Hepatocyte (in vitro differentiated cells): ENCODE measurements around the gene KASH5. TPM values are rescaled to one million over a fixed set of nuclear protein-coding genes. Genes with fewer than 3 reads are reported as not detected.

Source experiments
- DNase-seq: peaks from one replicate; pipeline ENCODE4 v3.0.0-alpha.2; 2016; ENCODE audit warnings: low spot score
- H2AFZ ChIP-seq: fragments of 200-600 bp; sonication (generic); 2 replicates; pipeline ENCODE4 v1.6.0; 2016; ENCODE audit warnings: antibody characterized with exemption, mild to moderate bottlenecking
- H3K27ac ChIP-seq: fragments of 200-600 bp; sonication (generic); 2 replicates; pipeline ENCODE4 v1.5.1; 2016; ENCODE audit warnings: mild to moderate bottlenecking
- H3K27me3 ChIP-seq: fragments of 200-600 bp; sonication (generic); 2 replicates; pipeline ENCODE4 v1.6.1; 2016
- H3K36me3 ChIP-seq: fragments of 200-600 bp; sonication (generic); replicated peaks from 2 replicates; pipeline ENCODE4 v1.5.1; 2016; ENCODE audit warnings: low read depth; ENCODE audit not compliant: insufficient read depth
- H3K4me1 ChIP-seq: fragments of 200-600 bp; sonication (generic); 2 replicates; pipeline ENCODE4 v1.5.1; 2016; ENCODE audit warnings: mild to moderate bottlenecking, moderate library complexity; ENCODE audit not compliant: insufficient read depth
- H3K4me2 ChIP-seq: fragments of 200-600 bp; sonication (generic); 2 replicates; pipeline ENCODE4 v1.6.0; 2016
- H3K4me3 ChIP-seq: fragments of 200-600 bp; sonication (generic); 2 replicates; pipeline ENCODE4 v1.5.1; 2016; ENCODE audit warnings: mild to moderate bottlenecking
- H3K79me2 ChIP-seq: fragments of 200-600 bp; sonication (generic); 2 replicates; pipeline ENCODE4 v1.6.0; 2017; ENCODE audit warnings: mild to moderate bottlenecking
- H3K9me2 ChIP-seq: fragments of 200-600 bp; sonication (generic); replicated peaks from 2 replicates; pipeline ENCODE4 v1.6.0; 2017; ENCODE audit warnings: mild to moderate bottlenecking; ENCODE audit not compliant: insufficient read depth
- H3K9me3 ChIP-seq: fragments of 200-600 bp; sonication (generic); 2 replicates; pipeline ENCODE4 v1.5.1; 2016; ENCODE audit warnings: low read depth, mild to moderate bottlenecking
- H4K20me1 ChIP-seq: fragments of 200-600 bp; sonication (generic); 2 replicates; pipeline ENCODE4 v1.6.0; 2016; ENCODE audit warnings: mild to moderate bottlenecking; ENCODE audit not compliant: insufficient read depth, poor library complexity, severe bottlenecking
- CTCF ChIP-seq: fragments of 200-600 bp; sonication (generic); IDR thresholded peaks from 2 replicates; pipeline ENCODE4 v1.5.1; 2016; ENCODE audit warnings: antibody characterized with exemption, mild to moderate bottlenecking; ENCODE audit not compliant: poor library complexity
- EZH2 ChIP-seq: fragments of 200-600 bp; sonication (generic); IDR thresholded peaks from 2 replicates; pipeline ENCODE4 v1.6.1; 2016; ENCODE audit warnings: antibody characterized with exemption, mild to moderate bottlenecking, borderline replicate concordance
- EZH2phosphoT487 ChIP-seq: fragments of 200-600 bp; sonication (generic); IDR thresholded peaks from one replicate; pipeline ENCODE4 v1.6.1; 2018; ENCODE audit warnings: antibody characterized with exemption, mild to moderate bottlenecking, low read depth, moderate library complexity; ENCODE audit not compliant: unreplicated experiment, severe bottlenecking
- WGBS: methylation state at CpG from one replicate; pipeline ENCODE4 v1.1.6; 2016; ENCODE audit warnings: low lambda C conversion rate; ENCODE audit errors: missing lambda C conversion rate; 5-methylcytosine and 5-hydroxymethylcytosine counted together
- polyA plus RNA-seq: library from polyadenylated mRNA; unstranded; fragments of >200 nt; fragmentation: Nextera tagmentation; extraction: Ambion mirVana; gene quantifications from 2 replicates; pipeline ENCODE4 v1.2.1, GENCODE V29; 2016
- total RNA-seq: library from RNA; depleted of rRNA; stranded (reverse); fragments of >200 nt; gene quantifications from 2 replicates; pipeline ENCODE4 v1.2.3, GENCODE V29; 2014

Gene KASH5
- total and polyA plus RNA-seq, 2 experiments from 2014 or later: not detected

GRCh38 chr19:49427339-49427738 is 39.3 kb downstream of the KASH5 start:
- H3K4me1 ChIP-seq: peaks cover 10% of the 10 kb centered on the region
- no peak overlapping the region for H3K4me2 ChIP-seq
- H3K27me3 ChIP-seq: peaks cover 99% of the 10 kb centered on the region
- no peaks in the 10 kb centered on the region for H3K36me3 ChIP-seq
- no peaks in the 10 kb centered on the region for H3K79me2 ChIP-seq
- no peak for DNase-seq
- H3K27ac ChIP-seq: no peak overlapping the region
- no peak for TF ChIP-seq EZH2
- TF ChIP-seq EZH2phosphoT487: no peak
- TF ChIP-seq CTCF: no peak
- H3K4me3 ChIP-seq: no peak overlapping the region
- no peaks in the 10 kb centered on the region for H3K9me2 ChIP-seq
- WGBS: 83% methylated on average over 10 of the region's 12 CpGs
- H2AFZ ChIP-seq: no peak overlapping the region
- H4K20me1 ChIP-seq: no peaks in the 10 kb centered on the region
- no peaks in the 10 kb centered on the region for H3K9me3 ChIP-seq

GRCh38 chr19:49427855-49428546 is 40.0 kb downstream of the KASH5 start:
- WGBS: 4% methylated on average over 45 of the region's 45 CpGs
- Histone ChIP-seq H3K36me3 (no peaks in the 10 kb centered on the region), H3K4me2 (peak overlapping the region; percentile 80), H3K27ac (no peak overlapping the region), H2AFZ (peak overlapping the region; percentile 60), H3K27me3 (peaks cover 99% of the 10 kb centered on the region), H3K9me2 (no peaks in the 10 kb centered on the region), H3K4me3 (no peak overlapping the region), H3K4me1 (peaks cover 7% of the 10 kb centered on the region), H3K9me3 (no peaks in the 10 kb centered on the region), H3K79me2 (no peaks in the 10 kb centered on the region), H4K20me1 (no peaks in the 10 kb centered on the region)
- TF ChIP-seq EZH2 (peak; percentile 92), CTCF (no peak)
- no peak for DNase-seq

- 27% methylated on average over 24 of the region's 29 CpGs for WGBS
- no peak overlapping the region for H3K4me3 ChIP-seq
- no peaks in the 10 kb centered on the region for H3K36me3 ChIP-seq
- H3K79me2 ChIP-seq: no peaks in the 10 kb centered on the region
- H3K9me3 ChIP-seq: no peaks in the 10 kb centered on the region
- H3K9me2 ChIP-seq: no peaks in the 10 kb centered on the region
- H2AFZ ChIP-seq: peak overlapping the region; percentile 60
- H3K4me1 ChIP-seq: peaks cover 7% of the 10 kb centered on the region
- peak overlapping the region; percentile 80 for H3K4me2 ChIP-seq
- no peak overlapping the region for H3K27ac ChIP-seq
- no peaks in the 10 kb centered on the region for H4K20me1 ChIP-seq
- no peak for TF ChIP-seq CTCF
- peak; percentile 67 for TF ChIP-seq EZH2
- DNase-seq: no peak
- H3K27me3 ChIP-seq: peaks cover 99% of the 10 kb centered on the region
Observed at GRCh38 chr19:49428547-49429451, 40.8 kb downstream of the KASH5 start.
